ENCODE data around the gene PLXNB3.

- no peak for TF ChIP-seq JUND (IDR thresholded peaks at IDR 0.05)
- TF ChIP-seq CTCF (IDR thresholded peaks at IDR 0.05; ENCODE audit: low read depth, low read length, missing input control) = no peak
- no peak for TF ChIP-seq EGR1 (IDR thresholded peaks at IDR 0.05; ENCODE audit: low read depth in 2 of 2)
- no peak for TF ChIP-seq REST (IDR thresholded peaks at IDR 0.05)
- no peak for TF ChIP-seq ATF3 (IDR thresholded peaks at IDR 0.05)
- TF ChIP-seq YY1 (IDR thresholded peaks at IDR 0.05) = no peak
- no peak for TF ChIP-seq MAX (IDR thresholded peaks at IDR 0.05)
Measured at GRCh38 chrX:153804100-153804595, 40.1 kb downstream of the PLXNB3 start.
